ENCODE measurements around the gene UBQLN4. TPM values are rescaled to one million over a fixed set of nuclear protein-coding genes. Genes with fewer than 3 reads are reported as not detected.

UBQLN4 gene
- total RNA-seq (10.4 TPM), polyA plus RNA-seq (15.1 TPM)
- long read RNA-seq, donor 1, partial matches to known transcripts = 5 of 5 reads
- long read RNA-seq, donor 1, other reads (novel, unspliced or antisense) = 0 of 5 reads
- long read RNA-seq, donor 2, transcript UBQLN4-201 (11 exons, 3,576 nt) = major isoform, 10 of 397 reads
- long read RNA-seq, donor 2, partial matches to known transcripts = 135 of 397 reads
- long read RNA-seq, donor 2, other reads (novel, unspliced or antisense) = 252 of 397 reads
- long read RNA-seq, donor 3, partial matches to known transcripts = 5 of 8 reads
- long read RNA-seq, donor 3, other reads (novel, unspliced or antisense) = 0 of 8 reads
- long read RNA-seq, donor 4, partial matches to known transcripts = 10 of 10 reads
- long read RNA-seq, donor 4, other reads (novel, unspliced or antisense) = 0 of 10 reads
- long read RNA-seq, donor 5, partial matches to known transcripts = 27 of 29 reads
- long read RNA-seq, donor 5, other reads (novel, unspliced or antisense) = 0 of 29 reads
- long read RNA-seq, donor 6, partial matches to known transcripts = 0 of 2 reads
- long read RNA-seq, donor 6, other reads (novel, unspliced or antisense) = 0 of 2 reads
- long read RNA-seq, donor 7, partial matches to known transcripts = 18 of 26 reads
- long read RNA-seq, donor 7, other reads (novel, unspliced or antisense) = 5 of 26 reads
- long read RNA-seq, donor 8, partial matches to known transcripts = 0 of 2 reads
- long read RNA-seq, donor 8, other reads (novel, unspliced or antisense) = 0 of 2 reads
- long read RNA-seq, donor 9, partial matches to known transcripts = 0 of 3 reads
- long read RNA-seq, donor 9, other reads (novel, unspliced or antisense) = 0 of 3 reads
- long read RNA-seq, donor 10, partial matches to known transcripts = 6 of 7 reads
- long read RNA-seq, donor 10, other reads (novel, unspliced or antisense) = 0 of 7 reads

- peak in 7 of 9 donors; percentile 55 to 85 (median 64) for DNase-seq (ENCODE audit: low read depth in 6 of 9, low spot score in 9 of 9)
- peak within 1 kb of the TSS; percentile 87 to 92 for H3K27ac ChIP-seq (ENCODE audit: low read depth in 1 of 2, low read length in 1 of 2)
- H3K4me3 ChIP-seq (ENCODE audit: low read length in 2 of 2) = peak within 1 kb of the TSS; percentile 65 to 95
- H3K9me3 ChIP-seq (ENCODE audit: control insufficient read depth in 2 of 2, insufficient read depth in 1 of 2, low read length in 1 of 2) = no peaks in the 10 kb centered on the region
- H3K4me1 ChIP-seq (ENCODE audit: control insufficient read depth in 2 of 2, insufficient read depth in 2 of 2, low read length in 2 of 2) = peaks cover 10 to 23% of the 10 kb centered on the region in 2 donors
- H3K36me3 ChIP-seq (ENCODE audit: control insufficient read depth in 2 of 2, insufficient read depth in 2 of 2, low read length in 1 of 2) = peaks cover 16 to 26% of the 10 kb centered on the region in 2 donors
- under 1% methylated on average over 45 of the region's 49 CpGs for WGBS
- no peaks in the 10 kb centered on the region for H3K27me3 ChIP-seq (ENCODE audit: control insufficient read depth in 2 of 2, insufficient read depth in 1 of 2, low read length in 1 of 2)
Observed at GRCh38 chr1:156053768-156054499, at the start of gene UBQLN4. Gene UBQLN4 (minus strand): TSS chr1:156053798. CDS start chr1:156053701, 97 bp downstream.

- peaks cover 0 to 86% of the 10 kb centered on the region in 2 donors for H3K27me3 ChIP-seq (ENCODE audit: control insufficient read depth in 2 of 2, insufficient read depth in 1 of 2, low read length in 1 of 2)
- DNase-seq (ENCODE audit: low read depth in 6 of 9, low spot score in 9 of 9) = no peak
- H3K27ac ChIP-seq (ENCODE audit: low read depth in 1 of 2, low read length in 1 of 2) = peak overlapping the region in 1 of 2 donors; percentile 84
- H3K36me3 ChIP-seq (ENCODE audit: control insufficient read depth in 2 of 2, insufficient read depth in 2 of 2, low read length in 1 of 2) = no peaks in the 10 kb centered on the region
- H3K9me3 ChIP-seq (ENCODE audit: control insufficient read depth in 2 of 2, insufficient read depth in 1 of 2, low read length in 1 of 2) = no peaks in the 10 kb centered on the region
- peaks cover 0 to 55% of the 10 kb centered on the region in 2 donors for H3K4me1 ChIP-seq (ENCODE audit: control insufficient read depth in 2 of 2, insufficient read depth in 2 of 2, low read length in 2 of 2)
- no peak overlapping the region for H3K4me3 ChIP-seq (ENCODE audit: low read length in 2 of 2)
- 92% methylated on average over 16 of the region's 16 CpGs for WGBS
Observed at GRCh38 chr1:156102633-156103511, 49.3 kb upstream of the UBQLN4 start.

- no peak for DNase-seq (ENCODE audit: low read depth in 6 of 9, low spot score in 9 of 9)
- H3K4me3 ChIP-seq (ENCODE audit: low read length in 2 of 2) = no peak overlapping the region
- H3K4me1 ChIP-seq (ENCODE audit: control insufficient read depth in 2 of 2, insufficient read depth in 2 of 2, low read length in 2 of 2) = peaks cover 1 to 59% of the 10 kb centered on the region in 2 donors
- H3K9me3 ChIP-seq (ENCODE audit: control insufficient read depth in 2 of 2, insufficient read depth in 1 of 2, low read length in 1 of 2) = no peaks in the 10 kb centered on the region
- no peaks in the 10 kb centered on the region for H3K36me3 ChIP-seq (ENCODE audit: control insufficient read depth in 2 of 2, insufficient read depth in 2 of 2, low read length in 1 of 2)
- 96% methylated on average over 6 of the region's 6 CpGs for WGBS
- H3K27ac ChIP-seq (ENCODE audit: low read depth in 1 of 2, low read length in 1 of 2) = no peak overlapping the region
- peaks cover 0 to 88% of the 10 kb centered on the region in 2 donors for H3K27me3 ChIP-seq (ENCODE audit: control insufficient read depth in 2 of 2, insufficient read depth in 1 of 2, low read length in 1 of 2)
Observed at GRCh38 chr1:156101880-156102279, 48.3 kb upstream of the UBQLN4 start.

GRCh38 chr1:156100205-156100995, 46.8 kb upstream of the UBQLN4 start:
- no peak overlapping the region for H3K4me3 ChIP-seq (ENCODE audit: low read length in 2 of 2)
- no peaks in the 10 kb centered on the region for H3K36me3 ChIP-seq (ENCODE audit: control insufficient read depth in 2 of 2, insufficient read depth in 2 of 2, low read length in 1 of 2)
- peaks cover 0 to 89% of the 10 kb centered on the region in 2 donors for H3K27me3 ChIP-seq (ENCODE audit: control insufficient read depth in 2 of 2, insufficient read depth in 1 of 2, low read length in 1 of 2)
- no peaks in the 10 kb centered on the region for H3K9me3 ChIP-seq (ENCODE audit: control insufficient read depth in 2 of 2, insufficient read depth in 1 of 2, low read length in 1 of 2)
- no peak for DNase-seq (ENCODE audit: low read depth in 6 of 9, low spot score in 9 of 9)
- 89% methylated on average over 4 of the region's 4 CpGs for WGBS
- no peak overlapping the region for H3K27ac ChIP-seq (ENCODE audit: low read depth in 1 of 2, low read length in 1 of 2)
- H3K4me1 ChIP-seq (ENCODE audit: control insufficient read depth in 2 of 2, insufficient read depth in 2 of 2, low read length in 2 of 2) = peaks cover 2 to 57% of the 10 kb centered on the region in 2 donors

GRCh38 chr1:156099282-156099681, 45.7 kb upstream of the UBQLN4 start:
- no peak for DNase-seq (ENCODE audit: low read depth in 6 of 9, low spot score in 9 of 9)
- 96% methylated on average over 3 of the region's 3 CpGs for WGBS

GRCh38 chr1:156098784-156099183, 45.2 kb upstream of the UBQLN4 start:
- Histone ChIP-seq H3K4me3 (ENCODE audit: low read length in 2 of 2) (no peak overlapping the region), H3K4me1 (ENCODE audit: control insufficient read depth in 2 of 2, insufficient read depth in 2 of 2, low read length in 2 of 2) (peaks cover 2 to 41% of the 10 kb centered on the region in 2 donors), H3K27me3 (ENCODE audit: control insufficient read depth in 2 of 2, insufficient read depth in 1 of 2, low read length in 1 of 2) (peaks cover 0 to 87% of the 10 kb centered on the region in 2 donors), H3K27ac (ENCODE audit: low read depth in 1 of 2, low read length in 1 of 2) (no peak overlapping the region), H3K9me3 (ENCODE audit: control insufficient read depth in 2 of 2, insufficient read depth in 1 of 2, low read length in 1 of 2) (no peaks in the 10 kb centered on the region), H3K36me3 (ENCODE audit: control insufficient read depth in 2 of 2, insufficient read depth in 2 of 2, low read length in 1 of 2) (no peaks in the 10 kb centered on the region)
- no peak for DNase-seq (ENCODE audit: low read depth in 6 of 9, low spot score in 9 of 9)
- 93% methylated on average over 2 of the region's 2 CpGs for WGBS

More at GRCh38 chr1:156099282-156099681, 45.7 kb upstream of the UBQLN4 start:
- H3K27me3 ChIP-seq (ENCODE audit: control insufficient read depth in 2 of 2, insufficient read depth in 1 of 2, low read length in 1 of 2) = peaks cover 0 to 88% of the 10 kb centered on the region in 2 donors
- no peaks in the 10 kb centered on the region for H3K36me3 ChIP-seq (ENCODE audit: control insufficient read depth in 2 of 2, insufficient read depth in 2 of 2, low read length in 1 of 2)
- H3K27ac ChIP-seq (ENCODE audit: low read depth in 1 of 2, low read length in 1 of 2) = no peak overlapping the region
- peaks cover 2 to 46% of the 10 kb centered on the region in 2 donors for H3K4me1 ChIP-seq (ENCODE audit: control insufficient read depth in 2 of 2, insufficient read depth in 2 of 2, low read length in 2 of 2)
- H3K4me3 ChIP-seq (ENCODE audit: low read length in 2 of 2) = no peak overlapping the region
- no peaks in the 10 kb centered on the region for H3K9me3 ChIP-seq (ENCODE audit: control insufficient read depth in 2 of 2, insufficient read depth in 1 of 2, low read length in 1 of 2)

GRCh38 chr1:156097499-156098178, 44.0 kb upstream of the UBQLN4 start:
- Histone ChIP-seq H3K4me1 (ENCODE audit: control insufficient read depth in 2 of 2, insufficient read depth in 2 of 2, low read length in 2 of 2) (peaks cover 2 to 29% of the 10 kb centered on the region in 2 donors), H3K4me3 (ENCODE audit: low read length in 2 of 2) (no peak overlapping the region), H3K9me3 (ENCODE audit: control insufficient read depth in 2 of 2, insufficient read depth in 1 of 2, low read length in 1 of 2) (no peaks in the 10 kb centered on the region), H3K27me3 (ENCODE audit: control insufficient read depth in 2 of 2, insufficient read depth in 1 of 2, low read length in 1 of 2) (peaks cover 0 to 79% of the 10 kb centered on the region in 2 donors), H3K27ac (ENCODE audit: low read depth in 1 of 2, low read length in 1 of 2) (no peak overlapping the region), H3K36me3 (ENCODE audit: control insufficient read depth in 2 of 2, insufficient read depth in 2 of 2, low read length in 1 of 2) (no peaks in the 10 kb centered on the region)
- 95% methylated on average over 9 of the region's 9 CpGs for WGBS
- no peak for DNase-seq (ENCODE audit: low read depth in 6 of 9, low spot score in 9 of 9)

Measured in thymus (tissue), 14 donors.